Coronary artery (tissue), 2 donors: ENCODE data around the gene QKI.
A peak's percentile ranks its signal among the peaks of the same experiment; 100 is the strongest.

Experiments
- DNase-seq: peaks from one replicate; pipeline ENCODE4 v3.0.0-alpha.2; 2017; ENCODE audit warnings: low spot score
- H3K27ac ChIP-seq, 2 donors: fragments of 200-600 bp; sonication (generic); one replicate each; pipeline ENCODE4 v1.5.1; 2016 to 2019
- H3K4me3 ChIP-seq: fragments of 200-600 bp; sonication (generic); 2 replicates; pipeline ENCODE4 v1.5.1; 2016; ENCODE audit warnings: mild to moderate bottlenecking, moderate library complexity
- CTCF ChIP-seq: fragments of 200-600 bp; sonication (generic); IDR thresholded peaks from one replicate; pipeline ENCODE4 v1.5.1; 2019; ENCODE audit warnings: antibody characterized with exemption

The QKI gene

GRCh38 chr6:163455552-163455951, 41.0 kb downstream of the QKI start:
- H3K4me3 ChIP-seq = no peak overlapping the region
- DNase-seq = no peak
- TF ChIP-seq CTCF = no peak
- no peak overlapping the region for H3K27ac ChIP-seq

DNA sequence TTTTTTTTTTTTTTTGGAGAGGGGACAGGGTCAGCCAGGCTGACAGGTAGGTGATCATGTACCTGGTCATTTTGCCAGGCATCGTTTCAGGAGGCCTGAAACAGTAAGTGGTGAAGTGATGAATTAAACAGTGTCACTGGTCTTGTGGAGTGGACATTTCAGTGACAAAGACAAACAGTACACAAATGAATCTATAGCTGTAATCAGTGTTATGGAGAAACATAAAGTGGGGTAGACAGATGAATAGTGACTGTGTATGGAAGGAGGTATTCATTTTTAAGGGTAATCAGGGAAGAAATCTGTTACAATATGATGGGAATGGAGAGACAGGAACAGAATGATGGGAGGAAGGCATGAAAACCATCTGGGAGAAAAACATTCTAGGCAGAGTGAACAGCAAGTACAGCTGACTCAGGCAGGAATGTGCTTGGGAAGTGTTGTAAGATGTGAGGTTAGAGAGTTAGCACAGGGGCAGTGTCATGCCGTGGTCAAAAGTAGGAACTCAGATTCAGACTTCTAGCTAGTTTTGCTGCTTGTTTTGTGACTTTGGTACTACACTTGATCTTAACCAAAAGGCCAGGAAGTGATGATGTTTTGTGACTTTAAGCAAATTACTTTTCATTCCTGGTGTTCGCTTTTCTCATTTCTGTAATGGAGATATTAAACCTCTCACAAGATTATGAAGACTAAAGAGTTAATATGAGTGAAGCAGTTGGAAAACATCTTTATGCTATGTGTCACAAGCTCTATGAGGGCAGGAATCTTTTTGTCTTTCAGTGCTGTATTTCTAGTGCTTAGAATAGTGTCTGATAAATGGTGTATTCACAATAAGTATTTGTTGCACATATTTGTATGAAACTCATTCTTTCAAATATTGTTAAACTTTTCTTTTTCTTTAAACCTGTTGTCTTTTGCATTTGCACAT, 43.4 kb downstream of the QKI start:
- no peak for TF ChIP-seq CTCF
- peak overlapping the region in 1 of 2 donors; percentile 50 for H3K27ac ChIP-seq
- no peak for DNase-seq
- H3K4me3 ChIP-seq = peak overlapping the region; percentile 34

DNA sequence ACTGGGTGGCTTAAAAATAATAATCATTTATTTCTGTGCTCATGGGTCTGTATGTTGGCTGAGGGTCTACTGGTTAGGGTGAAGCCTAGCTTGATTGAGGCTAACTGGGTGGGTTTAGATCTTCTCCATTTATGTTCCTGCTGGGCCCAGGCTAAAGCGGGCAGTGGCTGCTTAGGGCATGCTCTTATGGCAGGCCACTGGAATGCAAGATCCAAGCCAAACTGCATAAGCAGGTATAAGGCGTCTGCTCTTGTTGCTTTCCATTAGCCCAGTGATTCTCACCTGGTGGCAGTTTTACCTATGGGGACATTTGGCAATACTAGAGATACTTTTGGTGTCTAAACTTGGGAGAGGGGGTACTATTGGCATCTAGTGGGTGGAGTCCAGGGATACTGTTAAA, 44.5 kb downstream of the QKI start:
- DNase-seq = no peak
- Histone ChIP-seq H3K27ac (no peak overlapping the region), H3K4me3 (peak overlapping the region; percentile 3)
- TF ChIP-seq CTCF = no peak

GRCh38 chr6:163459536-163459935, 45.0 kb downstream of the QKI start:
- TF ChIP-seq CTCF = no peak
- H3K27ac ChIP-seq = no peak overlapping the region
- peak overlapping the region; percentile 3 for H3K4me3 ChIP-seq

DNA sequence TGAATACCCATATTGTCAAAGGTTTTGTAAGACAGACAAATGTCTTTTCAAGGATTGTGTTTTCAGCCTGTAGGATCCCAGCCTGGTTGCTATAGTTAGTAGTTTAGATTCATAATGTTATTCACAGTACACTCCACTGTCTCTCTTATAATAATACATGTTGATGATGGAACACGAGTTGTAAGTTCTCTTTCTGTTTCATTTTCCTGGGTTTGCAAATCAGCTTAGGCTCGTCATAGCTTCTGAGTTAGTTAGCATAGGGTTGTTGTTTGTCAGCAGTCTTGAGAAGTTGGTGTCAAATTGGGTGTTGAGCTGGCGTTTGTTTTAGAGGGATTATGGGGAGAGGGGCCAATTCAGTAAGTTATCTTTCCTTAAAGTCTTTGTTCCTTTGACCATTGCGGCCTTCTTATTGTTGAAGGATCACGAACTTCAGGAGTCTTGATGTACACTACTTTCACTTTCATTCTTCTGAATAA, 45.8 kb downstream of the QKI start:
- no peak for TF ChIP-seq CTCF
- H3K4me3 ChIP-seq = peak overlapping the region; percentile 49
- H3K27ac ChIP-seq = no peak overlapping the region
- no peak for DNase-seq

More at GRCh38 chr6:163459536-163459935, 45.0 kb downstream of the QKI start:
- no peak for DNase-seq

DNA sequence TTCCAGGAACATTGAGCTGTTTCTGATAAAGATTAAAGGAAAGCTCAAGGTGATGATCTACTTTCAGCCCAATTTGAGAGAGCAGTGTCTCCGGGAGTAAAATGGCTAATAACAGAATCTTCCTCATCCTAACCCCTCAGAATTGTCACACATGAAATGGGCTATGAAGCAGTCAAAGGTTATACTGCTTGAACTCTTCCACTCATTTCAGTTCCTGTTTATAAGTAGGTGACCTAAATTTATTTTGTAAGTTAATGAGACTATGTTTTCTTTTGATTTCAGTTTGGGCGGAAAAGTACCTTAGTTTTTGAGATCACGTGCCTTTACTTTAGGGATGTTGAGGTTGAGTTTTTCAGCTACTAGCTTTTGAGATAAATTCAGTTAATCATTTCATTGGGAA, 47.2 kb downstream of the QKI start:
- Histone ChIP-seq H3K4me3 (no peak overlapping the region), H3K27ac (no peak overlapping the region)
- DNase-seq = no peak
- TF ChIP-seq CTCF = no peak

- TF ChIP-seq CTCF = no peak
- Histone ChIP-seq H3K27ac (no peak overlapping the region), H3K4me3 (no peak overlapping the region)
- no peak for DNase-seq
Observed at GRCh38 chr6:163463180-163463579, 48.7 kb downstream of the QKI start.
